ENCODE measurements around the gene AFP.

AFP gene

GRCh38 chr4:73396993-73397972, 38.7 kb upstream of the AFP start:
- no peak for DNase-seq (ENCODE audit: extremely low read depth, low read depth)
- no peak for TF ChIP-seq CTCF (IDR thresholded peaks at IDR 0.05; ENCODE audit: low read depth, low read length)

DNA sequence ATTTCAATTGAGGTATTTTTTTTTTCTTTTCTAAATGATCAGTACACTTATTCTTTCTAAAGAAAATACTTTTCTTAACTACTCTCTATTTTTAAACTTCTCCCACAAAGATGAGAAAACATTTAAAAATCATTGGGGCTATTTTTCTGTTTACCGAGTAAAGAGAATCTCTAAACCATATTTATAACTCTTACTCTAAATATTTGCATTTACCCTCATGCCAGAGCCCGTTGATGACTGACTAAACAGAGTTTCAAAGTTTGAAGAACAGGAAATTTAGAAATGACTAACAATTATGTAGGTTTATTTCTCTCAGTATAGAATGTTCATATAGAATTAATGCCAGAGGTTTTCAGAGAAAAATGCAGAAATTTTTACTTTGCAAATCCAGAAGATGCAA, 34.6 kb upstream of the AFP start:
- no peak for DNase-seq (ENCODE audit: extremely low read depth, low read depth)
- no peak for TF ChIP-seq CTCF (IDR thresholded peaks at IDR 0.05; ENCODE audit: low read depth, low read length)

DNA sequence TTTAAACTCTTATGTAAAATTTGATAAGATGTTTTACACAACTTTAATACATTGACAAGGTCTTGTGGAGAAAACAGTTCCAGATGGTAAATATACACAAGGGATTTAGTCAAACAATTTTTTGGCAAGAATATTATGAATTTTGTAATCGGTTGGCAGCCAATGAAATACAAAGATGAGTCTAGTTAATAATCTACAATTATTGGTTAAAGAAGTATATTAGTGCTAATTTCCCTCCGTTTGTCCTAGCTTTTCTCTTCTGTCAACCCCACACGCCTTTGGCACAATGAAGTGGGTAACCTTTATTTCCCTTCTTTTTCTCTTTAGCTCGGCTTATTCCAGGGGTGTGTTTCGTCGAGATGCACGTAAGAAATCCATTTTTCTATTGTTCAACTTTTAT, 32.0 kb upstream of the AFP start, which contains the start of gene ALB:
ALB (plus strand) TSS at position 246 of the 400 bp plus-strand sequence; CDS start at position 287, 41 bp downstream.
- DNase-seq (ENCODE audit: extremely low read depth, low read depth): no peak
- TF ChIP-seq CTCF (IDR thresholded peaks at IDR 0.05; ENCODE audit: low read depth, low read length): no peak

DNA sequence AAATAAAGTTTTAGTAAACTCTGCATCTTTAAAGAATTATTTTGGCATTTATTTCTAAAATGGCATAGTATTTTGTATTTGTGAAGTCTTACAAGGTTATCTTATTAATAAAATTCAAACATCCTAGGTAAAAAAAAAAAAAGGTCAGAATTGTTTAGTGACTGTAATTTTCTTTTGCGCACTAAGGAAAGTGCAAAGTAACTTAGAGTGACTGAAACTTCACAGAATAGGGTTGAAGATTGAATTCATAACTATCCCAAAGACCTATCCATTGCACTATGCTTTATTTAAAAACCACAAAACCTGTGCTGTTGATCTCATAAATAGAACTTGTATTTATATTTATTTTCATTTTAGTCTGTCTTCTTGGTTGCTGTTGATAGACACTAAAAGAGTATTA, 31.6 kb upstream of the AFP start:
- TF ChIP-seq CTCF (IDR thresholded peaks at IDR 0.05; ENCODE audit: low read depth, low read length): no peak
- DNase-seq (ENCODE audit: extremely low read depth, low read depth): no peak

DNA sequence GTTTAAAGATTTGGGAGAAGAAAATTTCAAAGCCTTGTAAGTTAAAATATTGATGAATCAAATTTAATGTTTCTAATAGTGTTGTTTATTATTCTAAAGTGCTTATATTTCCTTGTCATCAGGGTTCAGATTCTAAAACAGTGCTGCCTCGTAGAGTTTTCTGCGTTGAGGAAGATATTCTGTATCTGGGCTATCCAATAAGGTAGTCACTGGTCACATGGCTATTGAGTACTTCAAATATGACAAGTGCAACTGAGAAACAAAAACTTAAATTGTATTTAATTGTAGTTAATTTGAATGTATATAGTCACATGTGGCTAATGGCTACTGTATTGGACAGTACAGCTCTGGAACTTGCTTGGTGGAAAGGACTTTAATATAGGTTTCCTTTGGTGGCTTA, 30.9 kb upstream of the AFP start:
- DNase-seq (ENCODE audit: extremely low read depth, low read depth): no peak
- TF ChIP-seq CTCF (IDR thresholded peaks at IDR 0.05; ENCODE audit: low read depth, low read length): no peak

- no peak for TF ChIP-seq CTCF (IDR thresholded peaks at IDR 0.05; ENCODE audit: low read depth, low read length)
- DNase-seq (ENCODE audit: extremely low read depth, low read depth): no peak
Measured at GRCh38 chr4:73406548-73406875, 29.5 kb upstream of the AFP start.

DNA sequence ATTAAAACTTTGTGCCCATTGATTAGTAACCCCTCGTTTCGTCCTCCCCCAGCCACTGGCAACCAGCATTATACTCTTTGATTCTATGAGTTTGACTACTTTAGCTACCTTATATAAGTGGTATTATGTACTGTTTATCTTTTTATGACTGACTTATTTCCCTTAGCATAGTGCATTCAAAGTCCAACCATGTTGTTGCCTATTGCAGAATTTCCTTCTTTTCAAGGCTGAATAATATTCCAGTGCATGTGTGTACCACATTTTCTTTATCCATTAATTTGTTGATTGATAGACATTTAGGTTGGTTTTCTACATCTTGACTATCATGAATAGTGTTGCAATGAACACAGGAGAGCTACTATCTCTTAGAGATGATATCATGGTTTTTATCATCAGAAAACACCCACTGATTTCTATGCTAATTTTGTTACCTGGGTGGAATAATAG, 28.8 kb upstream of the AFP start:
- TF ChIP-seq CTCF (IDR thresholded peaks at IDR 0.05; ENCODE audit: low read depth, low read length): no peak
- no peak for DNase-seq (ENCODE audit: extremely low read depth, low read depth)
